Caco-2 (cell line): ENCODE measurements around the gene MED6. TPM values are rescaled to one million over a fixed set of nuclear protein-coding genes. Genes with fewer than 3 reads are reported as not detected.
A peak's percentile ranks its signal among the peaks of the same experiment; 100 is the strongest.

Experiments used
- BruUV-seq: library from RNA; stranded (reverse); fragments of 400-500 nt; replicated peaks from 2 replicates; lab custom pipeline; 2021; lab: Mats Ljungman, UMichigan
- CTCF ChIA-PET: fragments of 300-600 bp; sonication (Branson Sonifier 250); formaldehyde crosslinking; loops from one replicate; lab custom pipeline; 2022; ENCODE audit warnings: antibody characterized with exemption; lab: Charles Lee
- POLR2A ChIA-PET: fragments of 300-600 bp; sonication (Branson Sonifier 250); formaldehyde crosslinking; loops from one replicate; lab custom pipeline; 2022; ENCODE audit warnings: antibody characterized with exemption; lab: Charles Lee
- DNase-seq, 2 experiments: peaks; one replicate each; pipeline versions ENCODE4 v3.0.0 to v3.0.0-alpha.2; 2020 to 2022
- H3K27me3 ChIP-seq: replicated peaks from 2 replicates; pipeline ENCODE4 v1.6.0; 2011; ENCODE audit warnings: low read length; ENCODE audit not compliant: control insufficient read depth, insufficient read depth
- H3K36me3 ChIP-seq: 2 replicates; pipeline ENCODE4 v1.5.1; 2011; ENCODE audit warnings: low read length; ENCODE audit not compliant: control insufficient read depth, insufficient read depth
- H3K4me1 ChIP-seq: fragments of 250-450 bp; sonication (Bioruptor Pico); 2 replicates; pipeline ENCODE4 v1.5.1; 2020; ENCODE audit warnings: mild to moderate bottlenecking
- H3K4me3 ChIP-seq: 2 replicates; pipeline ENCODE4 v1.5.1; 2011; ENCODE audit warnings: low read depth, mild to moderate bottlenecking, control low read depth, low read length
- H3K9me3 ChIP-seq: fragments of 250-450 bp; sonication (Bioruptor Pico); 2 replicates; pipeline ENCODE4 v1.5.1; 2020; ENCODE audit warnings: mild to moderate bottlenecking, moderate library complexity
- H3K27ac Mint-ChIP-seq: one replicate; pipeline ENCODE4 v1.8.0; 2022; ENCODE audit warnings: mixed read lengths; ENCODE audit not compliant: unreplicated experiment
- H3K27me3 Mint-ChIP-seq: one replicate; pipeline ENCODE4 v1.8.0; 2022; ENCODE audit warnings: mixed read lengths; ENCODE audit not compliant: insufficient read depth, unreplicated experiment
- H3K36me3 Mint-ChIP-seq: one replicate; pipeline ENCODE4 v1.8.0; 2022; ENCODE audit warnings: mild to moderate bottlenecking, mixed read lengths; ENCODE audit not compliant: insufficient read depth, unreplicated experiment
- H3K4me1 Mint-ChIP-seq: one replicate; pipeline ENCODE4 v1.8.0; 2022; ENCODE audit warnings: low read depth, mixed read lengths; ENCODE audit not compliant: unreplicated experiment
- H3K4me3 Mint-ChIP-seq: one replicate; pipeline ENCODE4 v1.8.0; 2022; ENCODE audit warnings: mild to moderate bottlenecking, moderate library complexity, mixed read lengths; ENCODE audit not compliant: unreplicated experiment
- H3K9me3 Mint-ChIP-seq: one replicate; pipeline ENCODE4 v1.8.0; 2022; ENCODE audit warnings: mixed read lengths; ENCODE audit not compliant: unreplicated experiment
- CTCF ChIP-seq, 2 experiments: fragments of 200-600 bp in 1 of 2; IDR thresholded peaks; 1 replicate in 1 of 2; 2 replicates in 1 of 2; pipeline versions ENCODE4 v1.5.1 to v1.8.0; 2011 to 2022; ENCODE audit warnings: antibody characterized with exemption in 1 of 2, control low read depth in 1 of 2, inconsistent platforms in 1 of 2, low read depth in 1 of 2, low read length in 1 of 2, mild to moderate bottlenecking in 1 of 2, moderate library complexity in 1 of 2; ENCODE audit not compliant: insufficient read depth in 1 of 2, severe bottlenecking in 1 of 2, unreplicated experiment in 1 of 2
- intact Hi-C: fragments of 100-400 bp; cut with micrococcal nuclease; formaldehyde crosslinking; loops from one replicate; pipeline ENCODE4 v1.10.0; 2022; ENCODE audit not compliant: unreplicated experiment
- total RNA-seq: library from RNA; stranded (reverse); gene quantifications from 2 replicates; pipeline ENCODE4 v1.2.3, GENCODE V29; 2022

The MED6 gene
- total RNA-seq, 1 experiment from 2014 or later: 55.5 TPM

- no peak for TF ChIP-seq CTCF (IDR thresholded peaks at IDR 0.05; ENCODE audit: insufficient read depth in 1 of 2, low read depth in 1 of 2, low read length in 1 of 2, severe bottlenecking in 1 of 2, unreplicated experiment in 1 of 2)
- peak within 1 kb of the TSS; percentile 91 for H3K4me3 Mint-ChIP-seq
- CTCF ChIA-PET: interaction anchor here (0.9 kb wide), 2 partner anchors 74 to 169 kb away, joined by 3 to 4 read pairs; no protein-coding TSS in a partner anchor
- intact Hi-C loops: loop anchor here (1.0 to 5.0 kb wide), 4 partner anchors 23 to 166 kb away; partner anchors contain the start of gene MAP3K9
- H3K27me3 Mint-ChIP-seq: peaks cover 4% of the 10 kb centered on the region
- Histone ChIP-seq H3K4me1 (peaks cover 6% of the 10 kb centered on the region; the same call in 1 of the 2 replicates), H3K9me3 (no peaks in the 10 kb centered on the region), H3K36me3 (no peaks in the 10 kb centered on the region), H3K27me3 (no peaks in the 10 kb centered on the region), H3K4me3 (peak within 1 kb of the TSS; percentile 84)
- no TSS peak for BruUV-seq
- peak in 1 of 2 experiments; percentile 60 for DNase-seq
- POLR2A ChIA-PET: interaction anchor here (0.6 kb wide), 1 partner anchor 163 kb away, joined by 3 read pairs; no protein-coding TSS in a partner anchor
- no peaks in the 10 kb centered on the region for H3K9me3 Mint-ChIP-seq
- peak within 1 kb of the TSS; percentile 37 for H3K27ac Mint-ChIP-seq
- H3K36me3 Mint-ChIP-seq: no peaks in the 10 kb centered on the region
- H3K4me1 Mint-ChIP-seq: peaks cover 13% of the 10 kb centered on the region
Measured at GRCh38 chr14:70641548-70642302, 41.3 kb upstream of the MED6 start, which contains the start of gene TTC9. TTC9 (plus strand) TSS chr14:70641916; CDS start chr14:70642130, 214 bp downstream.

GRCh38 chr14:70640938-70641547 is 40.6 kb upstream of the MED6 start:
- TF ChIP-seq CTCF (IDR thresholded peaks at IDR 0.05; ENCODE audit: insufficient read depth in 1 of 2, low read depth in 1 of 2, low read length in 1 of 2, severe bottlenecking in 1 of 2, unreplicated experiment in 1 of 2): no peak
- POLR2A ChIA-PET: interaction anchor here (0.6 kb wide), 1 partner anchor 163 kb away, joined by 3 read pairs; no protein-coding TSS in a partner anchor

DNA sequence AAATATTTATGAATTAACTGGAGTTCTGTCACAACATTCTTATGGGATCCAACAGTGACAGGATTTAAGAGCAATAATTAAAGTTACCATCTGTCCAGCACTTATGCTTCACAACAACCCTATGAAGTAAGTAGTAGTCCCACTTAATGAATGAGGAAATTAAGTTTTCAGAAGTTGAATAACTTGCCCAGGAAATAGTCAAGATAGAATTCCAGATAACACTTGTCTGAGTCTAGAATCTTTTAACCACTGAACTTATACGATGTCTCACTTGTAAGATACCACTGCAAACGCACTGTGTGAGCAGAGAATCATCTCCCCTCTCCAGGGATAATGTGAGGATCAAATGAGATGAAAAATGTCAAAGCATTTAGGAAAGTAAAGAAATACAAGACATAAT is 38.0 kb upstream of the MED6 start:
- ChIA-PET POLR2A (no interaction called here), CTCF (no interaction called here)
- peaks cover 6% of the 10 kb centered on the region; the same call in 1 of the 2 replicates for H3K4me1 ChIP-seq
- Mint-ChIP-seq H3K4me1 (peaks cover 12% of the 10 kb centered on the region), H3K27ac (no peak overlapping the region), H3K27me3 (peaks cover 4% of the 10 kb centered on the region), H3K4me3 (no peak overlapping the region), H3K36me3 (no peaks in the 10 kb centered on the region), H3K9me3 (peaks cover 11% of the 10 kb centered on the region)
- no peaks in the 10 kb centered on the region for H3K36me3 ChIP-seq
- no peaks in the 10 kb centered on the region for H3K27me3 ChIP-seq
- no TSS peak for BruUV-seq
- no peak overlapping the region for H3K4me3 ChIP-seq
- H3K9me3 ChIP-seq: no peaks in the 10 kb centered on the region
- intact Hi-C loops: no loop called here
- TF ChIP-seq CTCF (IDR thresholded peaks at IDR 0.05; ENCODE audit: insufficient read depth in 1 of 2, low read depth in 1 of 2, low read length in 1 of 2, severe bottlenecking in 1 of 2, unreplicated experiment in 1 of 2): no peak
- no peak for DNase-seq

More at GRCh38 chr14:70640938-70641547, 40.6 kb upstream of the MED6 start:
- Histone ChIP-seq H3K4me1 (peaks cover 6% of the 10 kb centered on the region; the same call in 1 of the 2 replicates), H3K36me3 (no peaks in the 10 kb centered on the region), H3K4me3 (peak overlapping the region; percentile 84), H3K9me3 (no peaks in the 10 kb centered on the region), H3K27me3 (no peaks in the 10 kb centered on the region)
- CTCF ChIA-PET: interaction anchor here (0.9 kb wide), 1 partner anchor 169 kb away, joined by 4 read pairs; no protein-coding TSS in a partner anchor
- Mint-ChIP-seq H3K27ac (peak overlapping the region; percentile 37), H3K36me3 (no peaks in the 10 kb centered on the region), H3K27me3 (peaks cover 4% of the 10 kb centered on the region), H3K4me3 (peak overlapping the region; percentile 91), H3K4me1 (peaks cover 13% of the 10 kb centered on the region), H3K9me3 (peaks cover 7% of the 10 kb centered on the region)
- DNase-seq: peak in 1 of 2 experiments; percentile 45
- intact Hi-C loops: loop anchor here (2.0 to 5.0 kb wide), 2 partner anchors 74 to 166 kb away; partner anchors contain the start of gene MAP3K9
- no TSS peak for BruUV-seq
